Transverse colon (tissue), 4 donors: ENCODE measurements around the gene SMCO3. TPM values are rescaled to one million over a fixed set of nuclear protein-coding genes. Genes with fewer than 3 reads are reported as not detected.

Experiments used
- DNase-seq: peaks from one replicate; pipeline ENCODE4 v3.0.0-alpha.2; 2019
- H3K27ac ChIP-seq, 4 donors: fragments of 200-600 bp; sonication (generic); 2 replicates each; pipeline ENCODE4 v1.5.1; 2016 to 2018; ENCODE audit warnings: inconsistent platforms in 4 of 4
- H3K27me3 ChIP-seq: fragments of 200-600 bp; sonication (generic); 2 replicates; pipeline ENCODE4 v1.5.1; 2017; ENCODE audit warnings: inconsistent platforms
- H3K36me3 ChIP-seq, 4 donors: fragments of 200-600 bp; sonication (generic); 2 replicates each; pipeline ENCODE4 v1.5.1; 2017 to 2019; ENCODE audit warnings: inconsistent platforms in 4 of 4
- H3K4me1 ChIP-seq, 4 donors: fragments of 200-600 bp; sonication (generic); 2 replicates each; pipeline ENCODE4 v1.5.1; 2017 to 2020; ENCODE audit warnings: inconsistent platforms in 4 of 4
- H3K4me3 ChIP-seq, 4 donors: fragments of 200-600 bp; sonication (generic); 1 replicate in 1 of 4; 2 replicates in 3 of 4; pipeline versions ENCODE4 v1.5.1 to v1.6.1; 2017 to 2019; ENCODE audit warnings: inconsistent platforms in 4 of 4
- H3K9me3 ChIP-seq, 2 donors: fragments of 200-600 bp; sonication (generic); 2 replicates each; pipeline ENCODE4 v1.5.1; 2017 to 2019; ENCODE audit warnings: inconsistent platforms in 2 of 2
- EP300 ChIP-seq: sonication (generic); formaldehyde crosslinking; IDR thresholded peaks from one replicate; pipeline ENCODE4 v1.6.1; 2017; ENCODE audit warnings: antibody characterized with exemption, low read depth
- POLR2A ChIP-seq: fragments of 450-650 bp; IDR thresholded peaks from one replicate; pipeline ENCODE4 v1.6.1; 2016; ENCODE audit warnings: antibody characterized with exemption, mild to moderate bottlenecking, moderate library complexity
- POLR2AphosphoS5 ChIP-seq, 3 donors: sonication (generic); formaldehyde crosslinking; IDR thresholded peaks; one replicate each; pipeline ENCODE4 v1.6.1; 2016; ENCODE audit warnings: antibody characterized with exemption in 3 of 3
- WGBS, 2 donors: methylation state at CpG; one replicate each; pipeline ENCODE4 v1.1.5; 2018; ENCODE audit warnings: low coverage in 1 of 2; 5-methylcytosine and 5-hydroxymethylcytosine counted together
- in situ Hi-C, 4 donors: fragments of 200-750 bp; cut with MboI; loops; one replicate each; pipeline versions ENCODE4 v1.15.0 to v1.15.1; 2017; ENCODE audit warnings: low sequenced_read_pairs in 3 of 4, low pct_ligation_motif_present in 1 of 4, low pct_unique_long_range_greater_than_20kb in 1 of 4
- intact Hi-C: fragments of 100-400 bp; cut with DNase I; formaldehyde crosslinking; loops from one replicate; pipeline ENCODE4 v1.15.1; 2023; ENCODE audit warnings: low total_unique reads
- total RNA-seq, 4 donors: library from RNA; depleted of rRNA; stranded (reverse); fragments of >200 nt; gene quantifications; one replicate each; pipeline ENCODE4 v1.1.0, GENCODE V29; 2016
- TF ChIP-seq, protein P1 (sequence below), 5 experiments: fragments of 200-600 bp in 3 of 5; fragments of 450-650 bp in 2 of 5; sonication (generic) in 3 of 5; IDR thresholded peaks; 1 replicate in 2 of 5; 2 replicates in 3 of 5; pipeline ENCODE4 v1.5.1; 2016 to 2017; ENCODE audit warnings: antibody characterized with exemption in 5 of 5, inconsistent platforms in 3 of 5, mild to moderate bottlenecking in 2 of 5, moderate library complexity in 1 of 5

SMCO3 gene
- total RNA-seq, 4 donors from 2014 or later: not detected

DNA sequence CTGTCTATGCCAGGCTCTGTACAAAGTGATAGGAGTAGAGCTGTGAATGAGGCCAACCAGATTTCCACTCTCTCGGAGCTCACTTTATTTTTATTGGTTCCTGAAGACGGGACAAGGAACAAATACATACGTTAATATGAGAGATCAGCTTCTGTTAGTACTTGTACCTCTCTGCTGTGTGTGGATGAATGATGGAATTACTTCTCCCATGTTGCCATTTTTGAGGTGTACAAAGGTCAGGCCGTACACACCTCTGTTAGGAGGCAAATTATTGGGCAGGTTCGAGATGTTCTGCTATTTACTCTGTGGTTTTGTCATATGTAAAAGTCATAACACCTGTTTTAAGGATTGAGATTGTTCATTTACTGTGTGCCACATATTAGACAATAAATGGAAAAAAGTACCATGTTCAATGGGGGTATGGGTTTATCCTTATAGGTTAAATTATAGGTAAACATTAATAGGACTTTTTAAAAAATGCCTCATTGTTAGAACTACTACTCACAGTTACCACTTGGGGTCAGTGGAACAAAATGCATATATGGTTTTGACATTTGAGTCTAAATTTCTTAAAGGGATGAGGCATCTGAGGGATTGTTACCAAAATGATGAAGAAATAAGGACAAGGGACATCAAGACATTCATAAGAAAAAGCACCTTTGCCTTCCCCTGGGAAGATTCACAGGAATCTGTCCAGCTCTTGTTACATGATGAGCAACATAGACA lies 37.6 kb downstream of the SMCO3 start:
- Histone ChIP-seq H3K4me1 (peaks cover 0 to 39% (median 23%) of the 10 kb centered on the region in 4 donors), H3K9me3 (no peaks in the 10 kb centered on the region), H3K27me3 (no peaks in the 10 kb centered on the region), H3K4me3 (peak overlapping the region in 1 of 4 donors; percentile 76), H3K36me3 (no peaks in the 10 kb centered on the region), H3K27ac (peak overlapping the region; percentile 94 to 99 (median 96))
- no peak for DNase-seq
- intact Hi-C loops: no loop called here
- in situ Hi-C loops: no loop called here
- TF ChIP-seq POLR2A: no peak
- TF ChIP-seq, protein P1, sequence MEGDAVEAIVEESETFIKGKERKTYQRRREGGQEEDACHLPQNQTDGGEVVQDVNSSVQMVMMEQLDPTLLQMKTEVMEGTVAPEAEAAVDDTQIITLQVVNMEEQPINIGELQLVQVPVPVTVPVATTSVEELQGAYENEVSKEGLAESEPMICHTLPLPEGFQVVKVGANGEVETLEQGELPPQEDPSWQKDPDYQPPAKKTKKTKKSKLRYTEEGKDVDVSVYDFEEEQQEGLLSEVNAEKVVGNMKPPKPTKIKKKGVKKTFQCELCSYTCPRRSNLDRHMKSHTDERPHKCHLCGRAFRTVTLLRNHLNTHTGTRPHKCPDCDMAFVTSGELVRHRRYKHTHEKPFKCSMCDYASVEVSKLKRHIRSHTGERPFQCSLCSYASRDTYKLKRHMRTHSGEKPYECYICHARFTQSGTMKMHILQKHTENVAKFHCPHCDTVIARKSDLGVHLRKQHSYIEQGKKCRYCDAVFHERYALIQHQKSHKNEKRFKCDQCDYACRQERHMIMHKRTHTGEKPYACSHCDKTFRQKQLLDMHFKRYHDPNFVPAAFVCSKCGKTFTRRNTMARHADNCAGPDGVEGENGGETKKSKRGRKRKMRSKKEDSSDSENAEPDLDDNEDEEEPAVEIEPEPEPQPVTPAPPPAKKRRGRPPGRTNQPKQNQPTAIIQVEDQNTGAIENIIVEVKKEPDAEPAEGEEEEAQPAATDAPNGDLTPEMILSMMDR (IDR thresholded peaks at IDR 0.05): peak in 1 of 5 experiments; percentile 15
- 48 to 56% methylated on average over 4 to 5 of the region's 5 CpGs for WGBS, 2 donors

DNA sequence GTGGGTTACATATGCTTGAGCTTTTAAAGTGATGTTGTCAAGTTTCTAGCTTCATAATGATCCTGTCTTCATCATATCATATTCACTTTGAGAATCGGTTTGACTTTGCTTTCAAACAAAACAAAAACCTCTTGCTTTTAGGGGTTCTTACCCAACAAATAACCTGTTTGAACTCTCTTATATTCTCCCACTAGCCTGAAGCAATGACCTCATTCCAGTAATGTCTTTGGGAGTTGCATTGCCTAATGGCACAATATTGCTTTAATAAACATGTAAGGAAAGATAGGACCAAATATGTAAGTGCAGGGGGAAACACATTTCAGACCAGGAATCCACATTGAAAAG lies 38.4 kb downstream of the SMCO3 start:
- Histone ChIP-seq H3K4me1 (peaks cover 0 to 35% (median 22%) of the 10 kb centered on the region in 4 donors), H3K27ac (peak overlapping the region; percentile 94 to 99 (median 96)), H3K4me3 (peak overlapping the region in 3 of 4 donors; percentile 65 to 83 (median 76)), H3K36me3 (no peaks in the 10 kb centered on the region), H3K9me3 (no peaks in the 10 kb centered on the region), H3K27me3 (no peaks in the 10 kb centered on the region)
- TF ChIP-seq, protein P1 (IDR thresholded peaks at IDR 0.05): no peak
- TF ChIP-seq POLR2AphosphoS5 (IDR thresholded peaks at IDR 0.05): no peak
- TF ChIP-seq EP300: no peak
- TF ChIP-seq POLR2A: no peak
- in situ Hi-C loops (no loop called here), intact Hi-C loops (no loop called here)
- DNase-seq: no peak
- WGBS, 2 donors: 17 to 67% methylated on average over 1 of the region's 1 CpG

DNA sequence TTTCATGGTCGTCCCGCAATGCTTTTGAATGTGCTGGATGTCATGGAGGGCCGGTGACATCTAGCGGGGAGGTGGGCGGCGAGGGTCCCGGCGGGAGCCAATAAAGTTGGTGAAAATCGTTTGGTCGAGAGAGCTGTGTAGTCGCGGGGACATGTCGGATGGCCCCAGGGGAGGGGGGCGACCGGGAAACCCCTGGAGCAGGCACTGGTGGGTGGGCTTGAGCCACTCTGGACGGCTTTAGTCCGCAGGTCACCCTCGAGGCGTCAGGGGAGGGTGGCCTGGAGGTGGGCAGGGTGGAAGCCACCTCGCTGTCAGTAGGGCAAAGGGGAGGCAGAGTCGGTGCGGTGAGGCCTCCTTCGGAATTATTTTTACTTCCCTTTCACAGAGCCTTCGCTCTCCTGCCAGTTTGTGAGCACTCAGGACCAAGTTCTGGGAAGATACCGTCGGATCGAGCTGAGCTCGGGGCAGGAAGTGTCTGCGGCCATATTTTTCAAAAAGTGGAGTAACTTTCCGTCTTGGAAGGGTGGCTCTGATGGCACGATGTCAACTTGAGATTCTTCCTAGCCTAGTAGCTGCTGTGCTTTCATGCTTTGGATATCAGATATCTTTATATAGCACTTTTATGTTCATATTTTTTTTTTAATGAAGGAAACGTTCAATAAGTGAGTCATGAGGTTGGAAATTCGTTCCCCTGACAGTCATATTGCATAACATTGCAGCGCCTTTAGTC lies 38.9 kb downstream of the SMCO3 start:
- Histone ChIP-seq H3K4me3 (peak overlapping the region; percentile 65 to 83 (median 74)), H3K27ac (peak overlapping the region; percentile 94 to 99 (median 96)), H3K9me3 (no peaks in the 10 kb centered on the region), H3K4me1 (peaks cover 0 to 35% (median 22%) of the 10 kb centered on the region in 4 donors), H3K36me3 (no peaks in the 10 kb centered on the region), H3K27me3 (no peaks in the 10 kb centered on the region)
- DNase-seq: peak; percentile 59
- 2 to 5% methylated on average over 5 to 34 of the region's 34 CpGs for WGBS, 2 donors
- intact Hi-C loops: no loop called here
- peak in 2 of 3 donors; percentile 39 to 51 for TF ChIP-seq POLR2AphosphoS5 (IDR thresholded peaks at IDR 0.05)
- TF ChIP-seq EP300: no peak
- peak; percentile 6 for TF ChIP-seq POLR2A
- in situ Hi-C loops: no loop called here

DNA sequence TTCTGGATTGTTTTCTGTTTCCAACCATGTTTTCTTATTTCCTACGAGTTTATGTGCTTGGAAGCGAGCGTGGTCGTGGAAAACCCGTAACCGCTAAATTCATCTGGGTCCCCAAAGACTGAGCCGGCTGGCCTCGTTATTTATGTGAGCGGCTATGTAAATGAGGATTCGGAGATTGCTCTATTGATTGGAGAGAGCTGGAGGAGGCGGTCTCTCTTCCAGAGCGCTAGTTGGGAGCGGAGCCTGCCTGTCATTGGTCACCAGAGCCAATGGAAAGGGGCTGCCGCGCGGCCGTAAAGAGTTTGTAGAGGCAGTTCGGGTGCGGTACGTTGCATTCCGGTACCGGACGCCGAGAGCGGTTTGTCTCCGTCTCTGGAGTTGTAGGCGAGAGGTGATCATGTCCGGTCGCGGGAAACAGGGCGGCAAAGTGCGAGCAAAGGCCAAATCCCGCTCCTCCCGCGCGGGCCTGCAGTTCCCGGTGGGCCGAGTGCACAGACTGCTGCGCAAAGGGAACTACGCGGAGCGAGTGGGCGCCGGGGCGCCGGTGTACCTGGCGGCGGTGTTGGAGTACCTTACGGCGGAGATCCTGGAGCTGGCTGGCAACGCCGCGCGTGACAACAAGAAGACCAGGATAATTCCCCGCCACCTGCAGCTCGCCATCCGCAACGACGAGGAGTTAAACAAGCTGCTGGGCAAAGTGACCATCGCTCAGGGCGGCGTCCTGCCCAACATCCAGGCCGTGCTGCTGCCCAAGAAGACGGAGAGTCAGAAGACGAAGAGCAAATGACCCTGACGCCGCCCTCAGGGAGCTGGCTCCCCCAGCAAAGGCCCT lies 39.7 kb downstream of the SMCO3 start:
- TF ChIP-seq, protein P1 (IDR thresholded peaks at IDR 0.05): peak in 1 of 5 experiments; percentile 17
- TF ChIP-seq POLR2AphosphoS5 (IDR thresholded peaks at IDR 0.05) (peak; percentile 99 to 100 (median 100)), EP300 (no peak), POLR2A (peak; percentile 100)
- peak; percentile 97 for DNase-seq
- Histone ChIP-seq H3K4me1 (peaks cover 0 to 36% (median 23%) of the 10 kb centered on the region in 4 donors), H3K4me3 (peak overlapping the region; percentile 65 to 83 (median 74)), H3K27ac (peak overlapping the region; percentile 94 to 99 (median 96)), H3K9me3 (no peaks in the 10 kb centered on the region), H3K27me3 (no peaks in the 10 kb centered on the region), H3K36me3 (no peaks in the 10 kb centered on the region)
- intact Hi-C loops (no loop called here), in situ Hi-C loops (no loop called here)
- WGBS, 2 donors: 0 to 2% methylated on average over 9 to 57 of the region's 67 CpGs
